Neural crest cell (in vitro differentiated cells): ENCODE results near the gene LDB2. TPM values are rescaled to one million over a fixed set of nuclear protein-coding genes. Genes with fewer than 3 reads are reported as not detected.

Experiments
- DNase-seq: peaks from one replicate; pipeline ENCODE4 v3.0.0; 2021; ENCODE audit warnings: low read depth, mixed read lengths, low spot score
- H3K27ac Mint-ChIP-seq: one replicate; pipeline ENCODE4 v1.8.0; 2021; ENCODE audit warnings: mild to moderate bottlenecking, mixed read lengths; ENCODE audit not compliant: unreplicated experiment
- H3K27me3 Mint-ChIP-seq: 2 replicates; pipeline ENCODE4 v1.8.0; 2021; ENCODE audit warnings: low read depth, mild to moderate bottlenecking, mixed read lengths
- H3K36me3 Mint-ChIP-seq: 2 replicates; pipeline ENCODE4 v1.8.0; 2021; ENCODE audit warnings: low read depth, mild to moderate bottlenecking, mixed read lengths
- H3K4me1 Mint-ChIP-seq: 2 replicates; pipeline ENCODE4 v1.8.0; 2021; ENCODE audit warnings: mixed read lengths
- H3K4me3 Mint-ChIP-seq: one replicate; pipeline ENCODE4 v1.8.0; 2021; ENCODE audit warnings: mild to moderate bottlenecking, mixed read lengths
- H3K9me3 Mint-ChIP-seq: 2 replicates; pipeline ENCODE4 v1.8.0; 2021; ENCODE audit warnings: mixed read lengths
- CTCF ChIP-seq: fragments of 200-600 bp; sonication (generic); conservative IDR thresholded peaks from 2 replicates; pipeline ENCODE4 v1.5.0; 2021; ENCODE audit warnings: antibody characterized with exemption, mild to moderate bottlenecking
- total RNA-seq: library from RNA; stranded (reverse); gene quantifications from 2 replicates; pipeline ENCODE4 v1.2.1, GENCODE V29; 2021

LDB2 gene
- total RNA-seq, 1 donor from 2014 or later: 12.7 TPM

GRCh38 chr4:16812041-16812440 lies 86.4 kb downstream of the LDB2 start:
- H3K27me3 Mint-ChIP-seq: no peaks in the 10 kb centered on the region
- no peaks in the 10 kb centered on the region for H3K36me3 Mint-ChIP-seq
- no peak overlapping the region for H3K27ac Mint-ChIP-seq
- H3K4me3 Mint-ChIP-seq: no peak overlapping the region
- H3K9me3 Mint-ChIP-seq: no peaks in the 10 kb centered on the region
- TF ChIP-seq CTCF: no peak
- DNase-seq: no peak
- H3K4me1 Mint-ChIP-seq: peaks cover 9% of the 10 kb centered on the region

GRCh38 chr4:16809943-16810342 lies 88.5 kb downstream of the LDB2 start:
- no peak for DNase-seq
- no peaks in the 10 kb centered on the region for H3K36me3 Mint-ChIP-seq
- peaks cover 3% of the 10 kb centered on the region for H3K9me3 Mint-ChIP-seq
- no peak overlapping the region for H3K4me3 Mint-ChIP-seq
- H3K27me3 Mint-ChIP-seq: no peaks in the 10 kb centered on the region
- peaks cover 4% of the 10 kb centered on the region for H3K4me1 Mint-ChIP-seq
- no peak overlapping the region for H3K27ac Mint-ChIP-seq
- no peak for TF ChIP-seq CTCF

GRCh38 chr4:16809064-16809463 lies 89.4 kb downstream of the LDB2 start:
- Mint-ChIP-seq H3K27ac (no peak overlapping the region), H3K9me3 (peaks cover 3% of the 10 kb centered on the region), H3K27me3 (no peaks in the 10 kb centered on the region), H3K36me3 (no peaks in the 10 kb centered on the region), H3K4me1 (peaks cover 4% of the 10 kb centered on the region), H3K4me3 (no peak overlapping the region)
- TF ChIP-seq CTCF: no peak
- DNase-seq: no peak

- no peak overlapping the region for H3K4me3 Mint-ChIP-seq
- H3K27ac Mint-ChIP-seq: no peak overlapping the region
- peaks cover 4% of the 10 kb centered on the region for H3K4me1 Mint-ChIP-seq
- no peak for DNase-seq
- H3K9me3 Mint-ChIP-seq: peaks cover 3% of the 10 kb centered on the region
- no peak for TF ChIP-seq CTCF
- no peaks in the 10 kb centered on the region for H3K27me3 Mint-ChIP-seq
- H3K36me3 Mint-ChIP-seq: no peaks in the 10 kb centered on the region
Measured at GRCh38 chr4:16807355-16807754, 91.1 kb downstream of the LDB2 start.

GRCh38 chr4:16804581-16804980 lies 93.9 kb downstream of the LDB2 start:
- peaks cover 6% of the 10 kb centered on the region for H3K36me3 Mint-ChIP-seq
- TF ChIP-seq CTCF: no peak
- DNase-seq: no peak
- H3K27ac Mint-ChIP-seq: no peak overlapping the region
- no peaks in the 10 kb centered on the region for H3K27me3 Mint-ChIP-seq
- no peaks in the 10 kb centered on the region for H3K4me1 Mint-ChIP-seq
- H3K4me3 Mint-ChIP-seq: no peak overlapping the region
- H3K9me3 Mint-ChIP-seq: peaks cover 9% of the 10 kb centered on the region

- no peaks in the 10 kb centered on the region for H3K27me3 Mint-ChIP-seq
- H3K9me3 Mint-ChIP-seq: peaks cover 11% of the 10 kb centered on the region
- no peak for DNase-seq
- no peak for TF ChIP-seq CTCF
- no peaks in the 10 kb centered on the region for H3K4me1 Mint-ChIP-seq
- H3K27ac Mint-ChIP-seq: no peak overlapping the region
- peaks cover 6% of the 10 kb centered on the region for H3K36me3 Mint-ChIP-seq
- no peak overlapping the region for H3K4me3 Mint-ChIP-seq
Measured at GRCh38 chr4:16802044-16802443, 96.4 kb downstream of the LDB2 start.
